Measurements from ENCODE around the gene TRIAP1.
"Not testable (repeated sequence)": the region's sequence is repeated elsewhere in the genome, so short reads cannot be mapped to it uniquely, and the experiment has no call there.

Gene TRIAP1

DNA sequence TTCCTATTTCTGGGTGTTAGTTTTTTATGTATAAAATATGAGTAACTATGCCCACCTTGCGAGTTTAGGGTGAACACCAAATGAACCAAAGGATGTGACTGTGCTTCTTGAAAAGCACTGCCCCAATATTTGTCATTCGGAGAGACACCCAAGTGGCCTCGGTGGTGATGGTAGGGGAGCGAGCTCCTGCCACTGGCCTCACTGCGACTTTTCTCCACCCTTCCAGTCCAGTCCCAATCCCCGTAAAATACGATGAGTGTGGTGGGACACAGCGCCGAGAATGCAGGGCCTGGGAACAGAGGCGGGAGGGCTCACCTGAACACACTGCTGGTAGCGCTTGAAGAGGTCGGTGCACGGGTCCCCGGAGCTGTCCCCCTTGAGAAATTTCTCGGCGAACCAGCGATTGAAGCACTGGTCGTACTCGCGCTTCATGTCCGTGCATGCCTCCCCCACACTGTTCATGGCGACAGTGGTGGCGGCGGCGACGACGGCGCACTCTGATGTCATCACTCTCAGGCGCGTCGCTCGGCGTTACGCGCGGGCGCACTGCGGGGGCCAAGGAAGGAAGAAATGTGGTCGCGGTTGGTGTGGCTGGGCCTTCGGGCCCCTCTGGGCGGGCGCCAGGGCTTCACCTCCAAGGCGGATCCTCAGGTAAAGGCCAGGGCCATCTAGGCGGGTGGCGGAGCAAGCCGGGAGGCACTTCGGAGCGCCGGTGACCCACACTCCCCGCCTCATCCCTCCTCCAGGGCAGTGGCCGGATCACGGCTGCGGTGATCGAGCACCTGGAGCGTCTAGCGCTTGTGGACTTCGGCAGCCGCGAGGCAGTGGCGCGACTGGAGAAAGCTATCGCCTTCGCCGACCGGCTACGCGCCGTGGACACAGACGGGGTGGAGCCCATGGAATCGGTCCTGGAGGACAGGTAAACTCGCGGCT is at the start of gene TRIAP1, which contains the start of gene GATC:
TRIAP1 (minus strand) TSS at position 474 of the 933 bp plus-strand sequence; CDS start at position 462, 12 bp downstream.
GATC (plus strand) TSS at position 534 of the 933 bp plus-strand sequence; CDS start at position 571, 37 bp downstream.
- Mint-ChIP-seq H3K27me3 (no peaks in the 10 kb centered on the region), H3K27ac (peak within 1 kb of the TSS; percentile 94), H3K4me3 (peak within 1 kb of the TSS; percentile 95), H3K36me3 (peaks cover 4% of the 10 kb centered on the region), H3K4me1 (peaks cover 27% of the 10 kb centered on the region), H3K9me3 (no peaks in the 10 kb centered on the region)

DNA sequence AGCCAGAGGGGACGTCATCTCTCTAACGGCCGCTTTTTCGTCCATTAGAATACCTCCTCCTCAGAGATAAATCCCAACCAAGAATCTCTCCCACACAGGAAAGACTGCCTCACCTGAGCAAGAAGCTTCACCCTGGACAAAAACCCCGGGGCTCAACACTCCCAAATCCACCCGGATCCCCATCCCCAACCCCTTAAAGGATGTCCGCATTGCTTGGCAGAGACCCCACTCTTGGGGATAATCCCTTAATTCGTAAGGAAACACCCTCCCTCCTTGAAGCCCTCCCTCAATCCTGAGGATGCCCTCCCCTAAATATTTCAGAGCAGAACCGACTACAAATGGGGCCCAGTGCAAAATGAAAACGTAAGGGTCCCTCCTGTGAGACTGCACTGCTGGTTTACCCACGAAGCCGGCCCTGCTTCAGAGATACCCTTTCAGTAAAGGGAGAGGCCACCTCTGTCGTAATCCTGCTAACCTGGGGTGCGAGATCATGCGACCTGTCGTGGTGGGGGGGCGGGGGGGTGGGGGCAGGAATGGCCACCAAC is 49.1 kb upstream of the TRIAP1 start:
- Mint-ChIP-seq H3K27me3 (no peaks in the 10 kb centered on the region), H3K4me3 (peak overlapping the region; percentile 96), H3K4me1 (peaks cover 28% of the 10 kb centered on the region), H3K9me3 (no peaks in the 10 kb centered on the region), H3K36me3 (peaks cover 5% of the 10 kb centered on the region), H3K27ac (peak overlapping the region; percentile 72)

DNA sequence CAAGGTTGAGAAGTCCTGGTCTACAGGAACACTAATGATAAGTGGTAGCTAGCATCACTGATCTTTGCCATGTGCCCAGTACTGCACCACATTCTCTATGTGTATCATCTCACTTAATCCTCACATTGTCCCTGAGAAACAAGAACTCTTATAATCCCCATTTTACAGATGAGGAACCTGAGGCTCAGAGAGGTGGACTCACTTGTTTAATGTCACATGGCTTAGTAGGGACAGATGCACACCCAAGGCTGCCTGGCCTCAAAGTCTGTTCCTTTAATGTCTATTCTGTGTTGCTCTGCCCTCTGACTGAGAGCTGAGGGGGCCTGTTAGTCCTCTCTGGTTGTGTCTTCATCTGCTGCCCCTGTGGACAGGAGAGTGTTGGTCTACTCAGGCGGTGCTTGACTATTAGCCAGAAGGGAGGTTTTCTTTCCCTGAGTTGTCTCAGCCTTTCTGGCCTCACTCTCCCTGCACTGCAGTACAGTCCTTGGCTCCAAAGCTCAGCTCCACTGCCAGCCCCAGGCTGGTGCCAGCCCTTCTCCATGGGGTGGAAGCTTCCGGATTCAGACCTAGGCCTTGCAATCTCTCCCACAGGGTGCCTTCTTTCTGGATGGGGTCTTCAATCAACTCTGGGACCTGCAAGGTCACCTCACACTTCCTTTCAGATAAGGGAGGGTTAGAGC is 44.8 kb upstream of the TRIAP1 start:
- H3K27ac Mint-ChIP-seq: no peak overlapping the region

DNA sequence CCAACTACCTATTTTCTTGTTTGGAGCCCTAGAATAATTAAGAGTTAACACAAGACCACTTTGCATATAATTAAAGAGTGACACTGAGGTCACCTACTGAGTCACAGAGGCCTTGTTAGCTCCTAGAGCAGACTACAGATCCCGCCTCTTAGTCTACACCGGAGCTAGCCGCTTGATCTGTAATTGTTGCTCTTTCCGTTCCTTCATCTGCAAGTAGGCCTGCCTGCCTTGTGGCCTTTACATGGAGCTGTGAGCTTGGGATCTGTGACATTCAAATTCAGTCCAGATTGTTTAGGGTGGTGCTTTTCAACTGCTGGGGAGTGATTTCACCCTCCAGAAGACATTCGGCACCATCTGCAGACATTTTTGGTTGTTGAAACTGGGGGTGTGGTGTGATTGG is 44.1 kb upstream of the TRIAP1 start:
- Mint-ChIP-seq H3K4me3 (no peak overlapping the region), H3K36me3 (no peaks in the 10 kb centered on the region), H3K4me1 (peaks cover 6% of the 10 kb centered on the region), H3K27me3 (no peaks in the 10 kb centered on the region), H3K9me3 (no peaks in the 10 kb centered on the region), H3K27ac (no peak overlapping the region)

More for the DNA sequence above, 44.8 kb upstream of the TRIAP1 start:
- H3K27me3 Mint-ChIP-seq: no peaks in the 10 kb centered on the region
- H3K36me3 Mint-ChIP-seq: no peaks in the 10 kb centered on the region
- no peaks in the 10 kb centered on the region for H3K9me3 Mint-ChIP-seq
- peaks cover 8% of the 10 kb centered on the region for H3K4me1 Mint-ChIP-seq
- no peak overlapping the region for H3K4me3 Mint-ChIP-seq

DNA sequence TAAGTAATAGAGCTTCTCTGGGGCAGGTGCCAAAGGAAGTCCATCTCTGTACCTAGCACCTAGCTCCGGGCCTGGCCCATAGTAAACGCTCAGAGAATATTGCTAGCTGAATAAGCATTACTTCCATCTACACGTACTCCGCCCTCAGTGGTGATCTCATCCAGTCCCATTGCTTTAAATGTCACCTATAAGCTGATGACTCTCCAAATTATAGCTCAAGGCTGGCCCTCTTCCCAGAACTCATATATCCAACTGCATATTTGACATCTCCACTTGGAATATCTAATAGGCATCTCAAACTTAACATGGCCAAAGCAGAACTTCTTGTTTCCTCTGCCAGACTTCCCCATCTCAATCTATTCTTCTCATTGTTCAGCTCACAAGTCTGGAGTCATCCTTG is 42.8 kb upstream of the TRIAP1 start:
- Mint-ChIP-seq H3K9me3 (no peaks in the 10 kb centered on the region), H3K27ac (no peak overlapping the region), H3K4me3 (no peak overlapping the region), H3K27me3 (no peaks in the 10 kb centered on the region), H3K4me1 (no peaks in the 10 kb centered on the region), H3K36me3 (no peaks in the 10 kb centered on the region)

DNA sequence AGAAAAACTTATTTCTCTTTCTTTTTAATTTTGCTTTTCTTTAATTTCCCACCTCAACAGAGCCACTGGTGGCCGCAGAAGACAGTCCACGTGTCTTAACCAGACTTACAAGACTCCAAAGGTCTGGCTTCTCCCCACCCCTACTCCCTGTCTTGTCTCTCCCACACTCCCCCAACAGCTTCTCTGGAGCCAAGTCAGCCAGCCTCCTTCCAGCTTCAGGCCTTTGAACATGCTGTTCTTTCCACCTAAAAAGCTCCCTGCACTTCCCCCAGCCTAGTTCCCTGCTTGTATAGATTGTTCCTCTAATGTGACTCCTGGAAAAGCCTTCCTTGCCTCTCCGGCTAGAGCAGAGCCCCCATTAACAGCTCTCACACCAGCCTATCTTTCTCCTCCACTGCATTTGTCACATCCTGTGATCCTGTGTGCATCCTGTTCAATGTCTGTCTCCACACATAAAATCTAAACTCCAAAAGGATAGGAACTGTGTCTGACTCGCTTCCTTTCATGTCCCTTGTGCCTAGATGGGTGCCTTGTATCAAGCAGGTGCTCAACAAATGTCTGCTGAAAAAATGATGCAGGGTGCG is 42.0 kb upstream of the TRIAP1 start:
- Mint-ChIP-seq H3K27ac (no peak overlapping the region), H3K36me3 (no peaks in the 10 kb centered on the region), H3K9me3 (no peaks in the 10 kb centered on the region), H3K27me3 (no peaks in the 10 kb centered on the region), H3K4me1 (no peaks in the 10 kb centered on the region), H3K4me3 (no peak overlapping the region)

DNA sequence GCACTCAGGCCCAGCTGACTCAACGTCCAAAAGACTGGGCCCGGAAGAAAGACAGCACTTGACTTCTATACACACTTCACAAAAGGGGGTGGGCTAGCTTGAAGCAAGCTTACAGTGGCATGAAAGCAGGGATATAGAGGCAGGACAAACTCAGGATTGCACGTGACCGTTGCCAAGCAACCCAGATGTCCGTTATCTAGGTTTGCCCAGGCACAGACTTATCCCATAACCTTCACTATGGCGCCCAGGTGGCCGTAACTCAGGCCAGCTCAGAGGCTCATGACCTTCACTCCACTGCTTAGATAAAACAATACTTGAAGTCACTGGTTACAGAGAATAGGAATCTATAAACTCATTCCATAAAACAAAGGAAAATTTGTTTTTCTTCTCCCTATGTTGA is 41.4 kb upstream of the TRIAP1 start:
- H3K27me3 Mint-ChIP-seq, H3K4me3 Mint-ChIP-seq, H3K36me3 Mint-ChIP-seq, H3K9me3 Mint-ChIP-seq, H3K27ac Mint-ChIP-seq, H3K4me1 Mint-ChIP-seq: not testable (repeated sequence)

DNA sequence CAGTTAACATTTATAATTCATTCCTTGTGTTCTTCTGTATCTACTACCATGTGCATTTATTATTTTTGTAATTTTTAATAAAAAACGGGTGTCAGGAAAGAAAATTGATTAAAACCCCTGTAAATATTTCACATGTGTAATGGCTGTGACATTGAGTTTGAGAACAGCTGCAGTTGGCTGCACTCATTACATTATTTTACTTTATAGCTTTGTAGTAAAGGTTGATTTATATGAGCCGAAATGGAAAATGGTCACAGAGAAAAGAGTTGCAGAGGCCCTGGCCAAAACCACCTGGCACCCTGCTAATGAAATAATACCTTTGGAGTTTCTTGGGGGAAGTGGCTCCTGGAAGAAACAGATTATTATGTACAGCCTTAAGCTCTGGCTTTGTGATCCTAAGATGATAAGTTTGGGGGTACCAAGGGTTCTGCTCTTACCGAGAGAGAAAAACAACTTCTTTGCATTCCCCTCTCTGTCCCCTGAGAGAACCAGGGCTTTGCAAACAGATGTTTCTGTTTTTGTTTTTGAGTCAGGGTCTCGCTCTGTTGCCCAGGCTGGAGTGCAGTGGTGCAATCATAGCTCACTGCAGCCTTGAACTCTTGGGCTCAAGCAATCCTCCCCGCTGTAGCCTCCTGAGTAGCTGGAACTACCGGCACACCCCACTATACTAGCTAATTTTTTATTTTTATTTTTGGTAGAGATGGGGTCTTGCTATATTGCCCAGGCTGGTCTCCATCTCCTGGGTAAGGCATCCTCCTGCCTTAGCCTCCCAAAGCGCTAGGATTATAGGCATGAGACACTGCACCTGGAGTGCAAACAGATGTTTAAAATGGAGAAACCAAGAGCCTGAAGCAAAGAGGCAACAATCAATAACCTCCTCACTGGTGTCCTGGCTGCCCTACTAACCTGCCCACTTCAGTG is 40.0 kb upstream of the TRIAP1 start:
- no peaks in the 10 kb centered on the region for H3K9me3 Mint-ChIP-seq
- H3K4me3 Mint-ChIP-seq: no peak overlapping the region
- no peaks in the 10 kb centered on the region for H3K4me1 Mint-ChIP-seq
- H3K36me3 Mint-ChIP-seq: peaks cover 7% of the 10 kb centered on the region
- H3K27me3 Mint-ChIP-seq: no peaks in the 10 kb centered on the region
- no peak overlapping the region for H3K27ac Mint-ChIP-seq

DNA sequence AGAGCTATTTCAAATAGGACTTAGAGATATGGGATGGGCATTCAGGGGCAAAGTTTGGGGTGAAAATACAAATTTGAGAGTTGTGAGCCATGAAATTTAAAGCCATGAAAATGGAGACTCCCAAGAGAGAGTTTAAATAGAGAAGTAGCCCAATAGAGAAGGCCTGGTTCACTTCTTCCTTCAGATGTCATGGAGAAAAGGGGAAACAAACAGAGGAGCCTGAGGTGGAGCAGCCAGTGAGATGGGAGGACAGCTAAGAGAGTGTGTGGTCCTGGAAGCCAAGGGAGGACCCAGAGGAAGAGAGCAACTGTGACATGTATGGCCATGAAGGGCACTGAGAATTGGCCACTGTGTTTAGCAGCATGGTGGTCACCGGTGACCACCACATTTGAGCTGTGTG is 37.4 kb upstream of the TRIAP1 start:
- Mint-ChIP-seq H3K27me3 (no peaks in the 10 kb centered on the region), H3K36me3 (peaks cover 7% of the 10 kb centered on the region), H3K4me1 (peaks cover 5% of the 10 kb centered on the region), H3K27ac (no peak overlapping the region), H3K9me3 (no peaks in the 10 kb centered on the region), H3K4me3 (no peak overlapping the region)

DNA sequence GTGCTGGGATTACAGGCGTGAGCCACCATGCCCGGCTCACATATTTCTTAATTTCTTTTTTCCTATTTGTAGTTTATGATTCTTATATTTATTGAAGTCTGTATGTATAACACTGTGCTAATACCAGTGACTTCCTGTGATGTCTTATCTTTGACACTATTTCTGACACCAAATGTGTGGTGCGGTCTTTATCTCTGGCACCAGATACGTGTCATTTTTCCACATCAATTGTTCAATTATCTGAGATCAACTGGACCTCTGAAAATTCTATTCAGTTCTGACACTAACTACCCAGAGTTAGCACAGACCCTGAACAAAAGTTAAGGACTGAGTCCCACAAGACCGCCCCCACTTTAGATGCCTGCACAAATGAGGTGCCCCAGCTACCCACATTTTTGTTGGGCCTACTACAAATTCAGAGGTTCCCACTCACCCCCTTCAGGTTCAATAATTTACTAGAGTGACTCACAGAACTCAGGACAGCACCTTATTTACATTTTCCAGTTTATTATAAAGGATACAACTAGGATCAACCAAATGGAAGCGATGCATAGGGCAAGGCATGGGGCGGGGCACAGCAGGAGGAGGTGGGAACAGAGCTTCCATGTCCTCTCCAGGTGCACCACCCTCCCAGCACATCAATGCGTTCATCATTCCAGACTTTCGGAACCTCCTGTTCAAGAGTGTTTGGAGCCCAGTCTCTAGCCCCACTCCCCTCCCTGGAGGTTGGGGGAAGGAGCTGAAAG is 35.0 kb upstream of the TRIAP1 start:
- Mint-ChIP-seq H3K9me3 (no peaks in the 10 kb centered on the region), H3K4me3 (no peak overlapping the region), H3K36me3 (peaks cover 7% of the 10 kb centered on the region), H3K27ac (no peak overlapping the region), H3K4me1 (peaks cover 5% of the 10 kb centered on the region), H3K27me3 (no peaks in the 10 kb centered on the region)

DNA sequence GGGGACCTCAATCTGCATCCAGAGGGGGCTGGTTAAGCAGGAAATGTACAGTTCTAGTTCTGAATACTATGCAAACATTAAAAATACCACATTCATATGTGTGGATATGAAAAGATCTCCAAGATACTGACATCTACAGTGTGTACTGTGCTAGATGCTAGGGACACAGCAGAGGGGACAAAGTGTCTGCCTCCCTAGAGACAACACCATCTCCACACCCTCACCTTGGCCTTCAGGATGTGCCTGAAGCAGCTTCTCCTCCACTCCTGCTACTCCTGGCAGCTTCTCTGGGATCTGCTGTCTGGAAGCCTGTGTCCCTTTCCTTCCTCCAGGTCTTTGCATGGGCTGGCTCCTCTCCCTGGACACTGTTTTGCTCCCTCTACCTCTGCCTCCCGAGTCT is 34.0 kb upstream of the TRIAP1 start:
- Mint-ChIP-seq H3K27me3 (no peaks in the 10 kb centered on the region), H3K9me3 (no peaks in the 10 kb centered on the region), H3K4me1 (peaks cover 5% of the 10 kb centered on the region), H3K36me3 (peaks cover 7% of the 10 kb centered on the region), H3K27ac (no peak overlapping the region), H3K4me3 (no peak overlapping the region)

DNA sequence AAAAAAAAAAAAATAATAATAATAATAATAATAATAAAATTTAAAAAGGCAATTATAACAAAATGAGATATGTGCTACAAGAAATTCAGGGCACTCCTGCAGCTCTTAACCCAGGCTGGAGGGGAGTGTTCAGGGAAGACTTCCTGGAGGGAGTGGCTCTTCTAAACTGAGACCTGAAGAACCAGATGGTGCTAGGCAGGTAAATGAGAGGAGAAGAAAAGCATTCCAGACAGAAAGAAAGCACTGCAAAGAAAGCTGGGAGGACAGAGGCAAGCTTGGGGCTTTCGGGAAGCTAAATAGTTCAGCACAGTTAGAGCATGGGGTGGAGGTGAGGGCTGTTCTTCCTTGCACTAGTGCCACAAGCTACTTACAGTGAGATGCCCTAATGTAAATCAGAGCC is 33.3 kb upstream of the TRIAP1 start:
- Mint-ChIP-seq H3K9me3 (no peaks in the 10 kb centered on the region), H3K4me1 (peaks cover 5% of the 10 kb centered on the region), H3K4me3 (no peak overlapping the region)

DNA sequence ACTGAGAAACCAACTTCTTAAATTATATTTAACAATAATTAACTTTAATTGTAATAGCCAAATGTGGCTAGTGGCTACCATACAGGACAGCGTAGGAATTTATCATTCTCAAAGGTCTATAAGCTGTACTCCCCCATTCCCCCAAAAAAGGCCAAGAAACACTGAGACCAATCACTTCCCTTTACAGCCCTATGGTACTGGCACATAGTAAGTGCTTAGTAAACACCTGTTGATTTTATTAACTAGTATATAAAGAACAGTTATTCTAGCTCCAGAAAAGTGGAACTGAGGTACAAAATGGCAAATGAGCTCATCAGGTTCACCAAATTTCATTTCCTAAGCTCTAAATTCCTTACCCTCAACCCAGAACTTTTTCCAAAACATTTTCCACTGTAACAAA is 29.5 kb upstream of the TRIAP1 start:
- Mint-ChIP-seq H3K36me3 (no peaks in the 10 kb centered on the region), H3K4me1 (peaks cover 20% of the 10 kb centered on the region), H3K27me3 (no peaks in the 10 kb centered on the region), H3K9me3 (no peaks in the 10 kb centered on the region), H3K27ac (peak overlapping the region; percentile 35), H3K4me3 (no peak overlapping the region)

More for the DNA sequence above, 33.3 kb upstream of the TRIAP1 start:
- Mint-ChIP-seq H3K27me3 (no peaks in the 10 kb centered on the region), H3K36me3 (peaks cover 7% of the 10 kb centered on the region), H3K27ac (no peak overlapping the region)

DNA sequence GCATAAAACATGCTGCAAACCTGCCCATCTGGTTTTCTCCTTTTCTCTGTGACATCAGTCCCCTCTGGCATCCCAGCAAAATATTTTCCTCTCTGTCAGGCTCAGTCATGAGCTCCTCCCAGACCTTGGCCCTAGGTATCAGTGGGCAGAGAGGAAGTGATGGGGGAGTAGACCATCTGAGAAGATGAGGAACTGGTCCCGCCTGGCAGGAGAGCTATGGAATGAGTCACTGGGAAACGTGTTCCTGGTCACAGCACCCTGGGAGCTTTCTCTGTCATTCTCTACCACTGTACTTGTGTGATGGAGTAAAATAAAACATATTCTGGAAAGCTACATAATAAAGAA is 28.4 kb upstream of the TRIAP1 start:
- H3K27me3 Mint-ChIP-seq: no peaks in the 10 kb centered on the region

More for the DNA sequence above, 28.4 kb upstream of the TRIAP1 start:
- Mint-ChIP-seq H3K4me3 (no peak overlapping the region), H3K4me1 (peaks cover 20% of the 10 kb centered on the region), H3K27ac (no peak overlapping the region), H3K36me3 (no peaks in the 10 kb centered on the region), H3K9me3 (no peaks in the 10 kb centered on the region)

All from activated naive CD4-positive, alpha-beta T cell treated with anti-CD3 and anti-CD28 coated beads, Interleukin-2, amount 50 U/mL, for 24 hours (primary cell).